NB4 (cell line): ENCODE measurements around the gene SULF2.

ENCODE experiments used
- DNase-seq: peaks from one replicate; pipeline ENCODE4 v3.0.0; 2010; ENCODE audit warnings: low read depth
- H3K4me3 ChIP-seq: one replicate; pipeline ENCODE4 v1.5.1; 2011; ENCODE audit warnings: mild to moderate bottlenecking, low read depth, low read length, moderate library complexity
- CTCF ChIP-seq: IDR thresholded peaks from one replicate; pipeline ENCODE4 v1.5.1; 2012; ENCODE audit warnings: low read depth, low read length
- MAX ChIP-seq: IDR thresholded peaks from 2 replicates; pipeline ENCODE4 v1.6.1; 2011; ENCODE audit warnings: low read depth, low read length
- MYC ChIP-seq: IDR thresholded peaks from 2 replicates; pipeline ENCODE4 v1.6.1; 2011; ENCODE audit warnings: low read depth, low read length
- POLR2A ChIP-seq: IDR thresholded peaks from 2 replicates; pipeline ENCODE4 v1.6.1; 2011; ENCODE audit warnings: mild to moderate bottlenecking; ENCODE audit not compliant: insufficient read length; ENCODE audit errors: extremely low read depth

SULF2 gene

GRCh38 chr20:47736570-47737152, 48.6 kb downstream of the SULF2 start:
- DNase-seq = no peak
- H3K4me3 ChIP-seq = no peak overlapping the region
- TF ChIP-seq MYC (no peak), CTCF (no peak), MAX (no peak), POLR2A (no peak)

- no peak overlapping the region for H3K4me3 ChIP-seq
- DNase-seq = peak; percentile 97
- no peak for TF ChIP-seq POLR2A
- TF ChIP-seq MAX = no peak; the same call in none of the 2 replicates
- TF ChIP-seq MYC = peak; percentile 85
- TF ChIP-seq CTCF = no peak
Measured at GRCh38 chr20:47735412-47736400, 49.6 kb downstream of the SULF2 start.

GRCh38 chr20:47734870-47735269, 50.4 kb downstream of the SULF2 start:
- DNase-seq = no peak
- TF ChIP-seq CTCF = no peak
- TF ChIP-seq MYC = no peak
- no peak for TF ChIP-seq MAX
- no peak for TF ChIP-seq POLR2A
- H3K4me3 ChIP-seq = no peak overlapping the region

GRCh38 chr20:47733892-47734291, 51.4 kb downstream of the SULF2 start:
- H3K4me3 ChIP-seq = no peak overlapping the region
- no peak for DNase-seq
- TF ChIP-seq POLR2A (no peak), MAX (no peak), MYC (no peak), CTCF (no peak)

- no peak for TF ChIP-seq CTCF
- TF ChIP-seq MAX = peak; percentile 61
- no peak overlapping the region for H3K4me3 ChIP-seq
- DNase-seq = no peak
Measured at GRCh38 chr20:47730744-47731143, 54.5 kb downstream of the SULF2 start.
